H9 (cell line): ENCODE results near the gene OPRL1. TPM values are rescaled to one million over a fixed set of nuclear protein-coding genes. Genes with fewer than 3 reads are reported as not detected.

Experiments used
- DNase-seq: peaks from one replicate; pipeline ENCODE4 v3.0.0-alpha.2; 2017
- H2AFZ ChIP-seq: one replicate; pipeline ENCODE4 v1.6.1; 2013; ENCODE audit warnings: mild to moderate bottlenecking, low read length, control low read depth, moderate library complexity
- H2AK5ac ChIP-seq: 2 replicates; pipeline ENCODE4 v1.6.1; 2013; ENCODE audit warnings: low read length, control low read depth, mixed read lengths; ENCODE audit not compliant: insufficient read length
- H2BK120ac ChIP-seq: one replicate; pipeline ENCODE4 v1.6.1; 2013; ENCODE audit warnings: low read depth, mild to moderate bottlenecking, low read length, control low read depth, inconsistent platforms; ENCODE audit not compliant: poor library complexity, severe bottlenecking
- H2BK12ac ChIP-seq: 2 replicates; pipeline ENCODE4 v1.6.1; 2013; ENCODE audit warnings: low read length, control low read depth, mixed read lengths, low read depth; ENCODE audit not compliant: insufficient read length
- H2BK15ac ChIP-seq: 2 replicates; pipeline ENCODE4 v1.6.1; 2013; ENCODE audit warnings: low read depth, low read length, control low read depth
- H2BK20ac ChIP-seq: one replicate; pipeline ENCODE4 v1.6.1; 2013; ENCODE audit warnings: low read depth, mild to moderate bottlenecking, low read length, control low read depth, inconsistent platforms; ENCODE audit not compliant: poor library complexity, severe bottlenecking
- H2BK5ac ChIP-seq: 2 replicates; pipeline ENCODE4 v1.6.1; 2013; ENCODE audit warnings: low read length, control low read depth, mixed read lengths; ENCODE audit not compliant: insufficient read length
- H3K14ac ChIP-seq: 2 replicates; pipeline ENCODE4 v1.6.1; 2013; ENCODE audit warnings: low read length, control low read depth; ENCODE audit not compliant: insufficient read depth
- H3K18ac ChIP-seq: 2 replicates; pipeline ENCODE4 v1.6.1; 2013; ENCODE audit warnings: low read depth, mild to moderate bottlenecking, mixed read lengths, low read length, control low read depth; ENCODE audit not compliant: insufficient read length
- H3K23ac ChIP-seq: 2 replicates; pipeline ENCODE4 v1.6.1; 2013; ENCODE audit warnings: low read length, control low read depth, mixed read lengths, low read depth; ENCODE audit not compliant: insufficient read length
- H3K23me2 ChIP-seq: 2 replicates; pipeline ENCODE4 v1.6.1; 2013; ENCODE audit warnings: low read depth, mild to moderate bottlenecking, mixed read lengths, low read length, control low read depth; ENCODE audit not compliant: insufficient read length, poor library complexity, severe bottlenecking
- H3K27ac ChIP-seq: 2 replicates; pipeline ENCODE4 v1.5.1; 2013; ENCODE audit warnings: low read length, control low read depth, mixed read lengths, low read depth; ENCODE audit not compliant: insufficient read length
- H3K27me3 ChIP-seq: 2 replicates; pipeline ENCODE4 v1.6.1; 2013; ENCODE audit warnings: low read length, control low read depth, inconsistent platforms; ENCODE audit not compliant: insufficient read depth
- H3K4ac ChIP-seq: 2 replicates; pipeline ENCODE4 v1.6.1; 2013; ENCODE audit warnings: low read depth, mild to moderate bottlenecking, control low read depth, inconsistent platforms, low read length, moderate library complexity
- H3K4me1 ChIP-seq: 2 replicates; pipeline ENCODE4 v1.6.1; 2013; ENCODE audit warnings: low read length, control low read depth, inconsistent platforms; ENCODE audit not compliant: insufficient read depth
- H3K4me2 ChIP-seq: 2 replicates; pipeline ENCODE4 v1.6.1; 2013; ENCODE audit warnings: low read length, control low read depth, mixed read lengths; ENCODE audit not compliant: insufficient read length, insufficient read depth
- H3K56ac ChIP-seq: 2 replicates; pipeline ENCODE4 v1.6.1; 2013; ENCODE audit warnings: low read depth, mild to moderate bottlenecking, mixed read lengths, low read length, control low read depth; ENCODE audit not compliant: insufficient read length
- H3K79me1 ChIP-seq: 2 replicates; pipeline ENCODE4 v1.6.1; 2013; ENCODE audit warnings: low read depth, mild to moderate bottlenecking, moderate library complexity, low read length, control low read depth, inconsistent platforms; ENCODE audit not compliant: insufficient read depth, poor library complexity, severe bottlenecking
- H3K79me2 ChIP-seq: 2 replicates; pipeline ENCODE4 v1.6.1; 2013; ENCODE audit warnings: low read length, control low read depth, inconsistent platforms; ENCODE audit not compliant: insufficient read depth
- H3K9ac ChIP-seq: 2 replicates; pipeline ENCODE4 v1.6.1; 2013; ENCODE audit warnings: low read length, control low read depth, mixed read lengths; ENCODE audit not compliant: insufficient read length; ENCODE audit errors: extremely low read depth
- H3K9me3 ChIP-seq: one replicate; pipeline ENCODE4 v1.6.1; 2013; ENCODE audit warnings: low read depth, low read length, inconsistent platforms; ENCODE audit not compliant: control insufficient read depth
- H3T11ph ChIP-seq: one replicate; pipeline ENCODE4 v1.6.1; 2013; ENCODE audit warnings: mild to moderate bottlenecking, low read length, control low read depth, inconsistent platforms
- H4K20me1 ChIP-seq: one replicate; pipeline ENCODE4 v1.6.1; 2013; ENCODE audit not compliant: control insufficient read depth, insufficient read length, insufficient read depth
- H4K5ac ChIP-seq: 2 replicates; pipeline ENCODE4 v1.6.1; 2013; ENCODE audit warnings: low read depth, mild to moderate bottlenecking, mixed read lengths, low read length, control low read depth; ENCODE audit not compliant: insufficient read length
- H4K8ac ChIP-seq: replicated peaks from 2 replicates; pipeline ENCODE4 v1.6.1; 2013; ENCODE audit warnings: low read length, control low read depth, mixed read lengths, low read depth; ENCODE audit not compliant: insufficient read length
- H4K91ac ChIP-seq: 2 replicates; pipeline ENCODE4 v1.6.1; 2013; ENCODE audit warnings: low read depth, mild to moderate bottlenecking, moderate library complexity, mixed read lengths, low read length, control low read depth; ENCODE audit not compliant: insufficient read length
- H3K27ac Mint-ChIP-seq, 3 experiments: 2 replicates in 2 of 3; 3 replicates in 1 of 3; pipeline ENCODE4 v1.8.0; 2020 to 2021; ENCODE audit warnings: mixed read lengths in 3 of 3, mild to moderate bottlenecking in 1 of 3, moderate library complexity in 1 of 3
- H3K27me3 Mint-ChIP-seq: 2 replicates; pipeline ENCODE4 v1.8.0; 2021; ENCODE audit warnings: low read depth, mild to moderate bottlenecking, moderate library complexity, mixed read lengths
- H3K36me3 Mint-ChIP-seq, 3 experiments: 2 replicates in 2 of 3; 3 replicates in 1 of 3; pipeline ENCODE4 v1.8.0; 2020 to 2021; ENCODE audit warnings: low read depth in 3 of 3, mixed read lengths in 3 of 3; ENCODE audit not compliant: insufficient read depth in 1 of 3
- H3K4me1 Mint-ChIP-seq, 2 experiments: 2 replicates each; pipeline ENCODE4 v1.8.0; 2020; ENCODE audit warnings: mixed read lengths in 2 of 2
- H3K4me3 Mint-ChIP-seq, 2 experiments: 2 replicates in 1 of 2; 3 replicates in 1 of 2; pipeline ENCODE4 v1.8.0; 2020 to 2021; ENCODE audit warnings: mild to moderate bottlenecking in 2 of 2, mixed read lengths in 2 of 2, moderate library complexity in 1 of 2
- H3K9me3 Mint-ChIP-seq, 2 experiments: 2 replicates in 1 of 2; 3 replicates in 1 of 2; pipeline ENCODE4 v1.8.0; 2020; ENCODE audit warnings: mild to moderate bottlenecking in 2 of 2, mixed read lengths in 2 of 2, moderate library complexity in 1 of 2
- CTCF ChIP-seq: fragments of 200-600 bp; sonication (generic); conservative IDR thresholded peaks from 3 replicates; pipeline ENCODE4 v1.8.0; 2021; ENCODE audit warnings: antibody characterized with exemption, mild to moderate bottlenecking
- WGBS: extraction: QIAGEN DNeasy Blood & Tissue Kit; methylation state at CpG from one replicate; pipeline ENCODE4 v1.1.7; 2013; ENCODE audit warnings: missing lambda C conversion rate, low lambda C conversion rate, mixed read lengths; ENCODE audit not compliant: insufficient read length; ENCODE audit errors: extremely low coverage; 5-methylcytosine and 5-hydroxymethylcytosine counted together
- total RNA-seq: library from RNA; stranded (reverse); gene quantifications from 2 replicates; pipeline ENCODE4 v1.2.1, GENCODE V29; 2021

Gene OPRL1
- total RNA-seq, 1 experiment from 2014 or later = 0.90 TPM

GRCh38 chr20:64065062-64065973, 14.6 kb upstream of the OPRL1 start:
- Histone ChIP-seq H3K79me1 (no peaks in the 10 kb centered on the region), H3K14ac (no peak overlapping the region; the same call in 1 of the 2 replicates), H3K4me2 (no peak overlapping the region), H4K91ac (no peak overlapping the region), H4K5ac (no peak overlapping the region), H3K79me2 (no peaks in the 10 kb centered on the region), H2AK5ac (no peak overlapping the region), H2AFZ (no peak overlapping the region), H2BK15ac (no peak overlapping the region), H3K18ac (peak overlapping the region; percentile 9), H3K9ac (no peak overlapping the region), H2BK120ac (no peak overlapping the region), H2BK12ac (no peak overlapping the region), H3K27ac (no peak overlapping the region), H4K20me1 (no peaks in the 10 kb centered on the region), H3K4ac (no peak overlapping the region), H3K23me2 (peaks cover 6% of the 10 kb centered on the region), H3K23ac (no peak overlapping the region), H4K8ac (no peak overlapping the region), H3K4me1 (peaks cover 1% of the 10 kb centered on the region; the same call in 1 of the 2 replicates), H2BK5ac (no peak overlapping the region), H3K9me3 (no peaks in the 10 kb centered on the region), H2BK20ac (no peak overlapping the region), H3T11ph (no peak overlapping the region), H3K56ac (no peak overlapping the region), H3K27me3 (no peaks in the 10 kb centered on the region)
- peaks cover 1% of the 10 kb centered on the region for H3K27me3 Mint-ChIP-seq
- no peak for TF ChIP-seq CTCF
- H3K9me3 Mint-ChIP-seq = no peaks in the 10 kb centered on the region
- no peak for DNase-seq
- H3K4me1 Mint-ChIP-seq = peaks cover 28 to 42% of the 10 kb centered on the region in 2 experiments
- WGBS = no CpG with 5 or more reads among the region's 27 CpGs
- H3K4me3 Mint-ChIP-seq = no peak overlapping the region; a peak in 1 of 5 replicates
- H3K36me3 Mint-ChIP-seq = peaks cover 0 to 3% (median 0%) of the 10 kb centered on the region in 3 experiments; a peak in 2 of 7 replicates
- no peak overlapping the region; a peak in 2 of 7 replicates for H3K27ac Mint-ChIP-seq
